KOPT-K1 (cell line): ENCODE measurements around the gene PPP1R27.

Experiments
- H3K27ac ChIP-seq: fragments of 200-600 bp; sonication (generic); 2 replicates; pipeline ENCODE4 v1.5.1; 2016; ENCODE audit warnings: antibody characterized with exemption, mild to moderate bottlenecking, low read depth, low read length; ENCODE audit not compliant: poor library complexity, severe bottlenecking
- H3K36me3 ChIP-seq: fragments of 200-600 bp; sonication (generic); 2 replicates; pipeline ENCODE4 v1.5.1; 2017; ENCODE audit warnings: antibody characterized with exemption, mild to moderate bottlenecking, low read length, moderate library complexity; ENCODE audit not compliant: insufficient read depth
- H3K9me3 ChIP-seq: fragments of 200-600 bp; sonication (generic); 2 replicates; pipeline ENCODE4 v1.5.1; 2017; ENCODE audit warnings: antibody characterized with exemption, low read length, mild to moderate bottlenecking; ENCODE audit not compliant: insufficient read depth, poor library complexity, severe bottlenecking

Gene PPP1R27

GRCh38 chr17:81822996-81823819 lies 11.6 kb downstream of the PPP1R27 start:
- Histone ChIP-seq H3K36me3 (no peaks in the 10 kb centered on the region), H3K27ac (no peak overlapping the region)

GRCh38 chr17:81822312-81822637 lies 12.6 kb downstream of the PPP1R27 start:
- no peaks in the 10 kb centered on the region for H3K36me3 ChIP-seq
- peak overlapping the region; percentile 52 for H3K27ac ChIP-seq
- H3K9me3 ChIP-seq = no peaks in the 10 kb centered on the region

More at GRCh38 chr17:81822996-81823819, 11.6 kb downstream of the PPP1R27 start:
- H3K9me3 ChIP-seq = no peaks in the 10 kb centered on the region

- Histone ChIP-seq H3K27ac (peak overlapping the region; percentile 52), H3K36me3 (no peaks in the 10 kb centered on the region)
Measured at GRCh38 chr17:81821603-81822311, 13.1 kb downstream of the PPP1R27 start.

GRCh38 chr17:81821147-81821546 lies 13.7 kb downstream of the PPP1R27 start:
- Histone ChIP-seq H3K36me3 (no peaks in the 10 kb centered on the region), H3K9me3 (no peaks in the 10 kb centered on the region), H3K27ac (peak overlapping the region; percentile 52)

More at GRCh38 chr17:81821603-81822311, 13.1 kb downstream of the PPP1R27 start:
- H3K9me3 ChIP-seq = no peaks in the 10 kb centered on the region

GRCh38 chr17:81819708-81820107 lies 15.1 kb downstream of the PPP1R27 start:
- Histone ChIP-seq H3K9me3 (no peaks in the 10 kb centered on the region), H3K27ac (no peak overlapping the region), H3K36me3 (no peaks in the 10 kb centered on the region)

GRCh38 chr17:81817758-81818147 lies 17.1 kb downstream of the PPP1R27 start:
- Histone ChIP-seq H3K27ac (no peak overlapping the region), H3K9me3 (no peaks in the 10 kb centered on the region), H3K36me3 (no peaks in the 10 kb centered on the region)

GRCh38 chr17:81815646-81815986 lies 19.2 kb downstream of the PPP1R27 start:
- Histone ChIP-seq H3K9me3 (no peaks in the 10 kb centered on the region), H3K27ac (no peak overlapping the region), H3K36me3 (no peaks in the 10 kb centered on the region)

- H3K27ac ChIP-seq = no peak overlapping the region
- no peaks in the 10 kb centered on the region for H3K36me3 ChIP-seq
- H3K9me3 ChIP-seq = no peaks in the 10 kb centered on the region
Measured at GRCh38 chr17:81814748-81815645, 19.9 kb downstream of the PPP1R27 start.

- Histone ChIP-seq H3K9me3 (no peaks in the 10 kb centered on the region), H3K27ac (no peak overlapping the region), H3K36me3 (no peaks in the 10 kb centered on the region)
Measured at GRCh38 chr17:81813861-81814683, 20.8 kb downstream of the PPP1R27 start.

GRCh38 chr17:81813371-81813684 lies 21.5 kb downstream of the PPP1R27 start:
- Histone ChIP-seq H3K27ac (no peak overlapping the region), H3K36me3 (no peaks in the 10 kb centered on the region), H3K9me3 (no peaks in the 10 kb centered on the region)

GRCh38 chr17:81812571-81813370 lies 22.1 kb downstream of the PPP1R27 start:
- H3K27ac ChIP-seq = no peak overlapping the region
- no peaks in the 10 kb centered on the region for H3K9me3 ChIP-seq
- no peaks in the 10 kb centered on the region for H3K36me3 ChIP-seq

GRCh38 chr17:81811705-81812570 lies 22.9 kb downstream of the PPP1R27 start:
- H3K9me3 ChIP-seq = no peaks in the 10 kb centered on the region
- H3K36me3 ChIP-seq = no peaks in the 10 kb centered on the region
- no peak overlapping the region for H3K27ac ChIP-seq
